Esophagus muscularis mucosa (tissue), 4 donors: ENCODE data around the gene TMEM119. TPM values are rescaled to one million over a fixed set of nuclear protein-coding genes. Genes with fewer than 3 reads are reported as not detected.

Source experiments
- DNase-seq: peaks from one replicate; pipeline ENCODE4 v3.0.0-alpha.2; 2017; ENCODE audit errors: extremely low spot score
- H3K27ac ChIP-seq, 4 donors: fragments of 200-600 bp; sonication (generic); replicated peaks in 1 of 4; 1 replicate in 3 of 4; 2 replicates in 1 of 4; pipeline ENCODE4 v1.5.1; 2016 to 2019; ENCODE audit warnings: mild to moderate bottlenecking in 1 of 4
- H3K27me3 ChIP-seq, 4 donors: fragments of 200-600 bp; sonication (generic); one replicate each; pipeline versions ENCODE4 v1.5.1 to v1.6.0; 2016 to 2019
- H3K36me3 ChIP-seq, 4 donors: fragments of 200-600 bp; sonication (generic); one replicate each; pipeline ENCODE4 v1.5.1; 2016 to 2019
- H3K4me1 ChIP-seq, 4 donors: fragments of 200-600 bp; sonication (generic); one replicate each; pipeline ENCODE4 v1.5.1; 2016 to 2019
- H3K4me3 ChIP-seq, 4 donors: fragments of 200-600 bp; sonication (generic); 1 replicate in 2 of 4; 2 replicates in 2 of 4; pipeline ENCODE4 v1.5.1; 2016 to 2019; ENCODE audit warnings: mild to moderate bottlenecking in 4 of 4, moderate library complexity in 1 of 4
- H3K9me3 ChIP-seq, 4 donors: fragments of 200-600 bp; sonication (generic); 1 replicate in 3 of 4; 2 replicates in 1 of 4; pipeline ENCODE4 v1.5.1; 2016 to 2019
- CTCF ChIP-seq, 3 experiments: fragments of 200-600 bp in 2 of 3; fragments of 450-650 bp in 1 of 3; sonication (generic) in 2 of 3; IDR thresholded peaks; one replicate each; pipeline ENCODE4 v1.5.1; 2017 to 2019; ENCODE audit warnings: antibody characterized with exemption in 3 of 3, mild to moderate bottlenecking in 2 of 3, moderate library complexity in 1 of 3
- EP300 ChIP-seq: sonication (generic); formaldehyde crosslinking; IDR thresholded peaks from one replicate; pipeline ENCODE4 v1.6.1; 2017; ENCODE audit warnings: antibody characterized with exemption
- POLR2A ChIP-seq: fragments of 450-650 bp; IDR thresholded peaks from one replicate; pipeline ENCODE4 v1.6.1; 2017; ENCODE audit warnings: antibody characterized with exemption, moderate library complexity, mild to moderate bottlenecking, low read depth
- POLR2AphosphoS5 ChIP-seq, 2 donors: sonication (generic); formaldehyde crosslinking; IDR thresholded peaks; one replicate each; pipeline ENCODE4 v1.6.1; 2017; ENCODE audit warnings: antibody characterized with exemption in 2 of 2
- WGBS: methylation state at CpG from one replicate; pipeline ENCODE4 v1.1.5; 2018; 5-methylcytosine and 5-hydroxymethylcytosine counted together
- intact Hi-C: fragments of 100-400 bp; cut with DNase I; formaldehyde crosslinking; loops from one replicate; pipeline ENCODE4 v1.15.1; 2023
- total RNA-seq, 4 donors: library from RNA; depleted of rRNA; stranded (reverse); fragments of >200 nt; gene quantifications; one replicate each; pipeline versions ENCODE4 v1.1.0 to v1.2.1, GENCODE V29; 2016

The TMEM119 gene
- total RNA-seq, 4 donors from 2014 or later, result 3.6 to 12.2 (median 7.1) TPM

GRCh38 chr12:108568338-108569154 is 29.3 kb downstream of the TMEM119 start:
- H3K9me3 ChIP-seq, result no peaks in the 10 kb centered on the region
- peaks cover 35 to 42% (median 38%) of the 10 kb centered on the region in 4 donors for H3K4me1 ChIP-seq
- peaks cover 47 to 63% (median 60%) of the 10 kb centered on the region in 4 donors for H3K36me3 ChIP-seq
- intact Hi-C loops, result loop anchor here (5.0 kb wide), 1 partner anchor 524 kb away; the partner anchor contains the start of gene ALKBH2
- H3K27me3 ChIP-seq, result no peaks in the 10 kb centered on the region
- 80% methylated on average over 10 of the region's 10 CpGs for WGBS
- DNase-seq, result peak; percentile 55
- H3K4me3 ChIP-seq, result no peak overlapping the region
- no peak for TF ChIP-seq EP300
- no peak for TF ChIP-seq POLR2A
- no peak for TF ChIP-seq CTCF (IDR thresholded peaks at IDR 0.05)
- TF ChIP-seq POLR2AphosphoS5 (IDR thresholded peaks at IDR 0.05), result no peak
- peak overlapping the region in 2 of 4 donors; percentile 53 to 66 for H3K27ac ChIP-seq

- TF ChIP-seq POLR2A, result no peak
- TF ChIP-seq POLR2AphosphoS5 (IDR thresholded peaks at IDR 0.05), result no peak
- TF ChIP-seq CTCF (IDR thresholded peaks at IDR 0.05), result no peak
- Histone ChIP-seq H3K27ac (peak overlapping the region; percentile 3 to 66 (median 46)), H3K9me3 (no peaks in the 10 kb centered on the region), H3K27me3 (no peaks in the 10 kb centered on the region), H3K4me3 (no peak overlapping the region), H3K36me3 (peaks cover 47 to 63% (median 60%) of the 10 kb centered on the region in 4 donors), H3K4me1 (peaks cover 41 to 48% (median 43%) of the 10 kb centered on the region in 4 donors)
- 56% methylated on average over 7 of the region's 7 CpGs for WGBS
- peak; percentile 92 for DNase-seq
- intact Hi-C loops, result loop anchor here (2.0 to 5.0 kb wide), 2 partner anchors 235 to 525 kb away; partner anchors contain the start of gene ALKBH2
Observed at GRCh38 chr12:108567406-108568337, 30.2 kb downstream of the TMEM119 start.

GRCh38 chr12:108566452-108566851 is 31.4 kb downstream of the TMEM119 start:
- WGBS, result 91% methylated on average over 4 of the region's 4 CpGs
- TF ChIP-seq POLR2A, result no peak
- no peak for TF ChIP-seq CTCF (IDR thresholded peaks at IDR 0.05)
- TF ChIP-seq POLR2AphosphoS5 (IDR thresholded peaks at IDR 0.05), result no peak
- no peak for TF ChIP-seq EP300
- peak; percentile 60 for DNase-seq
- intact Hi-C loops, result loop anchor here (2.0 to 5.0 kb wide), 2 partner anchors 236 to 526 kb away; partner anchors contain the start of gene ALKBH2
- H3K4me1 ChIP-seq, result peaks cover 45 to 56% (median 49%) of the 10 kb centered on the region in 4 donors
- H3K9me3 ChIP-seq, result no peaks in the 10 kb centered on the region
- H3K27me3 ChIP-seq, result no peaks in the 10 kb centered on the region
- no peak overlapping the region for H3K4me3 ChIP-seq
- H3K27ac ChIP-seq, result peak overlapping the region; percentile 25 to 60 (median 46)
- H3K36me3 ChIP-seq, result peaks cover 47 to 63% (median 60%) of the 10 kb centered on the region in 4 donors

- DNase-seq, result peak; percentile 87
- TF ChIP-seq POLR2AphosphoS5 (IDR thresholded peaks at IDR 0.05) (peak; percentile 38 to 54), POLR2A (no peak), CTCF (IDR thresholded peaks at IDR 0.05) (no peak), EP300 (no peak)
- H3K27ac ChIP-seq, result peak overlapping the region; percentile 25 to 60 (median 46)
- no peaks in the 10 kb centered on the region for H3K9me3 ChIP-seq
- intact Hi-C loops, result loop anchor here (2.0 to 5.0 kb wide), 3 partner anchors 237 to 526 kb away; partner anchors contain the start of gene ALKBH2
- H3K4me3 ChIP-seq, result no peak overlapping the region
- peaks cover 47 to 63% (median 60%) of the 10 kb centered on the region in 4 donors for H3K36me3 ChIP-seq
- H3K4me1 ChIP-seq, result peaks cover 45 to 56% (median 49%) of the 10 kb centered on the region in 4 donors
- 25% methylated on average over 2 of the region's 2 CpGs for WGBS
- no peaks in the 10 kb centered on the region for H3K27me3 ChIP-seq
Observed at GRCh38 chr12:108565976-108566375, 31.9 kb downstream of the TMEM119 start.
